SKM-1 treated with dmso at 0.1 percent for 144 hours (cell line): ENCODE results near the gene TXNL4B.

Experiments used
- DNase-seq: peaks from one replicate; lab custom pipeline; 2025; ENCODE audit not compliant: unreplicated experiment; lab: John Stamatoyannopoulos, UW

The TXNL4B gene

GRCh38 chr16:72112906-72113615 lies 19.6 kb upstream of the TXNL4B start:
- no peak for DNase-seq

GRCh38 chr16:72112452-72112792 lies 19.0 kb upstream of the TXNL4B start:
- no peak for DNase-seq

- no peak for DNase-seq
These were observed 18.4 kb upstream of the TXNL4B start for GRCh38 chr16:72111657-72112451.

- DNase-seq = no peak
These were observed 17.5 kb upstream of the TXNL4B start for GRCh38 chr16:72110662-72111615.

GRCh38 chr16:72109966-72110530 lies 16.6 kb upstream of the TXNL4B start:
- DNase-seq = no peak

GRCh38 chr16:72109300-72109699 lies 15.9 kb upstream of the TXNL4B start:
- no peak for DNase-seq

- DNase-seq = no peak
These were observed 15.1 kb upstream of the TXNL4B start for GRCh38 chr16:72108353-72109102.

GRCh38 chr16:72107371-72107770 lies 14.0 kb upstream of the TXNL4B start:
- no peak for DNase-seq

- no peak for DNase-seq
These were observed 12.6 kb upstream of the TXNL4B start for GRCh38 chr16:72105978-72106377.

- DNase-seq = no peak
These were observed 11.5 kb upstream of the TXNL4B start for GRCh38 chr16:72104905-72105304.

- DNase-seq = no peak
These were observed 7.8 kb upstream of the TXNL4B start for GRCh38 chr16:72101195-72101594.

- peak; percentile 50 for DNase-seq
These were observed 6.0 kb upstream of the TXNL4B start for GRCh38 chr16:72099377-72099818.

- no peak for DNase-seq
These were observed 5.5 kb upstream of the TXNL4B start for GRCh38 chr16:72098936-72099335.

- no peak for DNase-seq
These were observed 818 bp upstream of the TXNL4B start for GRCh38 chr16:72094266-72094610.

- no peak for DNase-seq
These were observed 480 bp downstream of the TXNL4B start for GRCh38 chr16:72092832-72093447.

- DNase-seq = no peak
These were observed 2.2 kb downstream of the TXNL4B start for GRCh38 chr16:72091217-72091616.

GRCh38 chr16:72085002-72085401 lies 8.4 kb downstream of the TXNL4B start:
- no peak for DNase-seq

- DNase-seq = no peak
These were observed 9.0 kb downstream of the TXNL4B start for GRCh38 chr16:72084445-72084844.

GRCh38 chr16:72083778-72084404 lies 9.5 kb downstream of the TXNL4B start:
- DNase-seq = no peak
